Bronchial epithelial cell (primary cell): Measurements from ENCODE around the gene ACTR3C. TPM values are rescaled to one million over a fixed set of nuclear protein-coding genes. Genes with fewer than 3 reads are reported as not detected.

Source experiments
- DNase-seq: peaks from one replicate; pipeline ENCODE4 v3.0.0-alpha.2; 2010; ENCODE audit warnings: low read depth
- FAIRE-seq: peaks from 2 replicates; lab custom pipeline; 2011; peaks lifted over from hg19 to GRCh38; lab: Jason Lieb, UNC
- H3K27me3 ChIP-seq: 2 replicates; pipeline ENCODE4 v1.5.1; 2011; ENCODE audit warnings: low read length; ENCODE audit not compliant: control insufficient read depth, insufficient read depth
- H3K36me3 ChIP-seq: 2 replicates; pipeline ENCODE4 v1.5.1; 2011; ENCODE audit warnings: low read length; ENCODE audit not compliant: control insufficient read depth, insufficient read depth
- H3K4me3 ChIP-seq: 2 replicates; pipeline ENCODE4 v1.5.1; 2011; ENCODE audit warnings: mild to moderate bottlenecking, low read depth, low read length, control low read depth
- total RNA-seq: library from RNA; depleted of rRNA; stranded (reverse); fragments of >200 nt; gene quantifications from 2 replicates; pipeline ENCODE4 v1.2.1, GENCODE V29; 2014
- TF ChIP-seq, protein P1 (sequence below): IDR thresholded peaks from 2 replicates; pipeline ENCODE4 v1.5.1; 2011; ENCODE audit warnings: mild to moderate bottlenecking, moderate library complexity, low read length, control low read depth, inconsistent platforms; ENCODE audit not compliant: insufficient read depth, severe bottlenecking

Gene ACTR3C
- total RNA-seq, 1 donor from 2014 or later = 4.2 TPM

DNA sequence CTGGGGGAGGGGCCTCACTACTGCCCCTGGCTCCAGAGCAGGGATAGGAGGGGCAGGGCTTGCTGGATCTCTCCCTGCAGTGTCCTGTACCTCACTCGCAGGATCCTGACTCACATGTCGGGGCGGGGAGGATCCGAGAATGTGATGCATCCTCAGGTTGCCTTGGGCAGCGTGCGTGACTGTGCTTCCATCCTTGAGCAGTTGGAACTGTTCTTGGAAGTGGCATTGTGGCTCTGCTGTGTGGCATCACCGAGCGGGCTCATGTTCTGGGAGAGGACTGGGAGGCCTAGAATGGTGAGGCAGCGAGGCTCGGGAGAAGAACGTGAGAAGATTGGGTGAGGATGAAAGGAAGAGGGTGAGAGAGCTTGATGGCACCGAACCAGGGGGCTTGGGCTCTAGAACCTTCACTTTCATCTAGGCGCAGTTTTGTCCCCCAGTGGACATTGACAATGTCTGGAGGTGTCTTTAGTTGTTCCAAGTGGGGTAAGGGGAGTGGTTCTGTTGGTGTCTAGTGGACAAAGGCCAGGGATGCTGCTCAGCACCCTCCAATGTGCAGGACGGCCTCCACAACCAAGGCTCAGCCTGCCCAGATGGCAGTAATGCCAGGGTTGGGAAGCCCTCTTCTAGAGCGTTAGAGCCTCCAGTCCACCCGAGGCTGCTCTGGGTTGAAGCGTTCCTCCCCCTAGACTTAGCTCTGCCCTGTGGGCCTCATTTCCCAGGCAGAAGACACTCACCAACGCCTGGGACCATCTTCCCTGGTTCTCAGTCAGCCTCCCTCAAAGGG lies 9.7 kb upstream of the ACTR3C start:
- no peaks in the 10 kb centered on the region for H3K27me3 ChIP-seq
- H3K36me3 ChIP-seq = peaks cover 2% of the 10 kb centered on the region
- H3K4me3 ChIP-seq = no peak overlapping the region
- TF ChIP-seq, protein P1, sequence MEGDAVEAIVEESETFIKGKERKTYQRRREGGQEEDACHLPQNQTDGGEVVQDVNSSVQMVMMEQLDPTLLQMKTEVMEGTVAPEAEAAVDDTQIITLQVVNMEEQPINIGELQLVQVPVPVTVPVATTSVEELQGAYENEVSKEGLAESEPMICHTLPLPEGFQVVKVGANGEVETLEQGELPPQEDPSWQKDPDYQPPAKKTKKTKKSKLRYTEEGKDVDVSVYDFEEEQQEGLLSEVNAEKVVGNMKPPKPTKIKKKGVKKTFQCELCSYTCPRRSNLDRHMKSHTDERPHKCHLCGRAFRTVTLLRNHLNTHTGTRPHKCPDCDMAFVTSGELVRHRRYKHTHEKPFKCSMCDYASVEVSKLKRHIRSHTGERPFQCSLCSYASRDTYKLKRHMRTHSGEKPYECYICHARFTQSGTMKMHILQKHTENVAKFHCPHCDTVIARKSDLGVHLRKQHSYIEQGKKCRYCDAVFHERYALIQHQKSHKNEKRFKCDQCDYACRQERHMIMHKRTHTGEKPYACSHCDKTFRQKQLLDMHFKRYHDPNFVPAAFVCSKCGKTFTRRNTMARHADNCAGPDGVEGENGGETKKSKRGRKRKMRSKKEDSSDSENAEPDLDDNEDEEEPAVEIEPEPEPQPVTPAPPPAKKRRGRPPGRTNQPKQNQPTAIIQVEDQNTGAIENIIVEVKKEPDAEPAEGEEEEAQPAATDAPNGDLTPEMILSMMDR = no peak
- DNase-seq (no peak), FAIRE-seq (no peak)

DNA sequence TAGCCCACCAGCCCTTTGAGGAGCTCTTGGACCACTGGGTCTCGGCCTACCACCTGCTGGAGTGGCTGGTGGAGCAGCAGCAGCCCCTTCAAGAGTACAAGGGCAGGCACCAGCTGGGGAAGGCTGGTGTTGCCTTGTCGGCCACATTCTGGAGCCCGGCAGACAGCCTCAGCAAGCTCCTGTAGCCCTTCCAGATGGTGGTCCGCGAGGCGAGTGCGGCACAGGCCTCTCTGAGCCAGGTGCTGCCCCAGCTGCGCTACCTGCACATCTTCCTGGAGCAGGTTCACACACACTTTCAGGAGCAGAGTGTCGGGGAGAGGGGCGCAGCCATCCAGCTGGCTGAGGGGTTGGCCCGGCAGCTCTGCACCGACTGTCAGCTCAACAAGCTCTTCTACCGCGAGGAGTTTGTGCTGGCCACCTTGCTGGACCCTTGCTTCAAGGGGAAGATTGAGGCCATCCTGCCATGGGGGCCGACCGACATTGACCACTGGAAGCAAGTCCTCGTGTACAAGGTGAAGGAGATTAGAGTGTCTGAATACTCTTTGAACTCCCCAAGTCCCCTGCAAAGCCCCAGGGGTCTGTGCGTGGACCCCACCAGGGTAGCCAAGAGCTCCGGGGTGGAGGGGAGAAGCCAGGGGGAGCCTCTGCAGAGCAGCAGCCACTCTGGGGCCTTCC lies 7.0 kb upstream of the ACTR3C start:
- TF ChIP-seq, protein P1 = no peak
- Histone ChIP-seq H3K4me3 (no peak overlapping the region), H3K36me3 (peaks cover 6% of the 10 kb centered on the region), H3K27me3 (no peaks in the 10 kb centered on the region)
- FAIRE-seq = no peak
- no peak for DNase-seq

DNA sequence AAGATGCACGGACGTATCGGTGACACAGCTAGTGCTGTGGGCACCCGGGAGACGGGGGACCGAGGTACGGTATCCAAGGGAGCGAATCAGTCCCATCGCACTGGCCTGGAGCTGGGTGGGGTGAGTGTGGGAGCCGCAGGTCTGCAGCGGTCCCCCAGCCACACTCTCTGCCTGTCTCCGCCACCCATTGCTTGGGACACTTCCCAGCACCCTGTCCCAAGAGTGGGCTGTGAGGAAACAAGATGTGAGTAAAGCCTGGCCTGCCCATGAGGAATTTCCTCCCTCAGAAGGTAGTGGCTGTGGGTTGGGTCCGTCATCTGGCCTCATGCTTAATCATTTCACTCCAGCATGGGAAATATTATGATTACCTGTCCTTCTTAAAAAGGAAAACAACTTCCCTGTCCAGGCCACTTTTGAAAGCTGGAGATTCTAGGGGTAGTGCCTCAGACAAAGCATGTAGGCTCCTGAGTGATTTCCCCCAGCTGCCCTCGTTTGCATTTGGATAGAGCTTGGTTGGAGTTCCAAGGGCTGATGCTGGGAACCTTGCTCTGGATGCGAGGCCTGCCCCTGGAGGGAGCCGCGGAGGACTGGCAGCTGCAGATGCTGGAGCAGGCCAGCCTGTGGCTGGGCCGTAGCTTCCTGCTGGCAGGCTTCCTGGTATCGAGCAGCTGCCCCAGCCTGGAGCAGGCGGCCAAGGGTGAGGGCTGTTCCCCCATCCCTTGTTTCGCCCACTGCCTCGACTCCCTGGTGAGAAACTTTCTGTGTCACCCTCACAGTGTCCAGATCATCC lies 6.2 kb upstream of the ACTR3C start:
- no peaks in the 10 kb centered on the region for H3K27me3 ChIP-seq
- DNase-seq (no peak), FAIRE-seq (no peak)
- TF ChIP-seq, protein P1 = no peak
- H3K36me3 ChIP-seq = peaks cover 6% of the 10 kb centered on the region
- no peak overlapping the region for H3K4me3 ChIP-seq

DNA sequence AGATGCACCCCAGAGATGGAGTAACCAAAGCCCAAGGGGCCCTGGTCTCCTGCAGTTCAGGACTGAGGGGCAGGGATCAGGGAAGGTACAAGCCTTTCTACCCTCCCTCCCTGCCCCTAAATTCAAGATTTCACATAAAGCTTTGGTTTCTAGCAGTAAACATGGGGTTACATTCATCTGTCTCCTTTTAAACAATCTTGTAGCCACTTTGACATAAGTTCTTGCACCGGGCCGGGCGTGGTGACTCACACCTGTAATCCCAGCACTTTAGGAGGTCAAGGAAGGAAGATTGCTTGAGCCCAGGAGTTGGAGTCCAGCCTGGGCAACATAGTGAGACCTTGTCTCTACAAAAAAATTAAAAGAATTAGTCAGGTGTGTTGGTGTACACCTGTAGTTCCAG lies 4.0 kb upstream of the ACTR3C start:
- Histone ChIP-seq H3K36me3 (peaks cover 6% of the 10 kb centered on the region), H3K4me3 (no peak overlapping the region), H3K27me3 (no peaks in the 10 kb centered on the region)
- no peak for FAIRE-seq
- TF ChIP-seq, protein P1 = no peak
- no peak for DNase-seq

DNA sequence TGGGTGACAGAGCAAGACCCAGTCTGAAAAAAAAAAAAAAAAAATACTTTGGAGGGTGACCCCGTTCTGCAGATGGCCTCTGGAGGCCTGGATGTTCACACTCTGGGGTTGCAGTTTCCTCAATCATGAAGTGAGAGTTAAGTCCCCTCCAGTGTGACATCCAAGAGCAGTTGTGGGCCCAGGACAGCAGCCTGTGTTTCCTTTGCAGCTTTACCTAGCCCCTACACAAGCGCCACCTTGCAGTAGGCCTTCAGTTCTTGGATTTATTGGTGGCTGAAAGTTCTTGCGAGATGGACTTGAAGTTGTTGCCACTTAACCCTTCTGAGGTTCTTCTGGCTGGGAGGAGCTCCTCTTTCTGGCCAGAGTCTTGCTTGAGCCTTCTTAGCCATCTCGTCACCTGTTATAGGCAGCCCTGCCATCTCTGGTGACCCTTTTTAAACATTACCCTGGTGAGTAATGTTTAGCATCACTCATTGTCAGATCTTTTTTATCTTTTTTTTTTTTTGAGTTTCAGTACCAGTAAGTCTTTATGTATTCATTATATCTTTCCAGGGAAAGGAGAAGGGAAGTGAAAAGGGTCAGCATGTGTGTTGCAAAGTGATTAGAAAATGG lies 3.4 kb upstream of the ACTR3C start:
- FAIRE-seq (no peak), DNase-seq (no peak)
- Histone ChIP-seq H3K36me3 (peaks cover 6% of the 10 kb centered on the region), H3K27me3 (no peaks in the 10 kb centered on the region), H3K4me3 (no peak overlapping the region)
- TF ChIP-seq, protein P1 = no peak
